ENCODE data around the gene MRPS27. TPM values are rescaled to one million over a fixed set of nuclear protein-coding genes. Genes with fewer than 3 reads are reported as not detected.
A peak's percentile ranks its signal among the peaks of the same experiment; 100 is the strongest.

Gene MRPS27
- total RNA-seq, 1 donor: 83.6 TPM

DNA sequence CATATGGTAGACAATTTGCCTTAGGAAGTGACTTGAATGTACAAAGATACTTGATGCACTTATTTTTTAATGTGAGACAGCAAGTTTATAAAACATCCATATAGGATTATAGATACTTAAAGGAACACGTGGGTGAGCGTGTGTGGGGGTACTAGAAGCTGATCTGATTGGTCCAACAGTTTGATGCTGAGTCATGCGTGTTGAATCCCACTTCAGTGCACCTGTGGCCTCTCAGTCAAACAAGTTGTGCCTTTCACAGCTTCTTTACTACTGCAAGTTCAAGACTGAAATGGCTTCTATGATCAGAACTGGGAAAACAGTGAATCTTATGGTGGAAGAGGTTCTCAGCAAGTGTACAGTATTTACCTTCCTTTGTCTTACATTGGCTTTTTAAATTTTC, 113.9 kb downstream of the MRPS27 start:
- no peak overlapping the region for H3K4me3 ChIP-seq (ENCODE audit: low read depth, low read length)
- no peak for TF ChIP-seq CTCF (IDR thresholded peaks at IDR 0.05; ENCODE audit: insufficient read depth, low read length)
- no peak for DNase-seq (ENCODE audit: low read depth)

DNA sequence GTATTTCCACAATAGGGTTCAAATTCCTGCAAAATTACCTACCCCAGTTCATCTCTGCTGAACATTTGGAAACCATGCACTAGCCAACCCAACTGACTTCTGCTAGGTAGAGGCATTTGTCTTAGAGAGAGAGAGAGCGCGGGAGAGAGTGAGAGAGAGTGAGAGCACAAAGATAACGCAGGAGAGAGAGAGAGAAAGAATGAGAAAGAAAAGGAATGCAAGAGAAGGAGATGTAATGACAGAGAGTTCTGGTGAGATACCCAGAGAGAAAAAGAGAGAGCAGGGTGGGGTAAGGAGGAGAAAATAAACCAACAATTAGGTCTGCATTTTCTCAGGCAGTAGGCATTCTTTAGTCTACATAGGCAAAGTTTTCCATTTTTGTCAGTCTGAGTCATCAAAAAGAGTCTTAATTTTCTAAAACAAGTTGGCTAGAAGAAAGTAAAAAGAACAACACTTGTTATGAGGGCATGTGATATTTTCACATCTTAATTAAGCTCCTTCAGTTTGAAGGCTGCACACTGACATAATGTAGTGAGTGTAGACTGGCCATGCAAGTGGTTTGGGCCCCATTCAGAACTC, 114.5 kb downstream of the MRPS27 start:
- DNase-seq (ENCODE audit: low read depth): peak; percentile 32
- no peak overlapping the region for H3K4me3 ChIP-seq (ENCODE audit: low read depth, low read length)
- no peak for TF ChIP-seq CTCF (IDR thresholded peaks at IDR 0.05; ENCODE audit: insufficient read depth, low read length)

DNA sequence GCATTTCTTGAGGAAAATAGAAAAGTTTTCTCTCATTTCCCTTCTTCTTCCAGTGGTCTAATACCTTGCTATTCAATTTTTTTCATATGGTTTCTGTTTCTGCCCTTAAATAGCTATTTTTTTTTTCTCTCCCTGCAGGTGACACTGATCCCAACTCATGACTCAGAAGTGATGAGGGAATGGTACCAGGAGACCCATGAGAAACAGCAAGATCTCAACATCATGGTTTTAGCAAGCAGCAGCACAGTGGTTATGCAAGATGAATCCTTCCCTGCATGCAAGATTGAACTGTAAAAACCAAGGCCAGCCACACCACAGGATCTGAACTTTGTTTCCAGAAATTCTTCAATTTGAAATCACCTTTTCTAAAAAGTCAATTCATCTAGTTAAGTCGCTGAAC, 115.1 kb downstream of the MRPS27 start:
- TF ChIP-seq CTCF (IDR thresholded peaks at IDR 0.05; ENCODE audit: insufficient read depth, low read length): no peak
- H3K4me3 ChIP-seq (ENCODE audit: low read depth, low read length): no peak overlapping the region
- DNase-seq (ENCODE audit: low read depth): no peak

DNA sequence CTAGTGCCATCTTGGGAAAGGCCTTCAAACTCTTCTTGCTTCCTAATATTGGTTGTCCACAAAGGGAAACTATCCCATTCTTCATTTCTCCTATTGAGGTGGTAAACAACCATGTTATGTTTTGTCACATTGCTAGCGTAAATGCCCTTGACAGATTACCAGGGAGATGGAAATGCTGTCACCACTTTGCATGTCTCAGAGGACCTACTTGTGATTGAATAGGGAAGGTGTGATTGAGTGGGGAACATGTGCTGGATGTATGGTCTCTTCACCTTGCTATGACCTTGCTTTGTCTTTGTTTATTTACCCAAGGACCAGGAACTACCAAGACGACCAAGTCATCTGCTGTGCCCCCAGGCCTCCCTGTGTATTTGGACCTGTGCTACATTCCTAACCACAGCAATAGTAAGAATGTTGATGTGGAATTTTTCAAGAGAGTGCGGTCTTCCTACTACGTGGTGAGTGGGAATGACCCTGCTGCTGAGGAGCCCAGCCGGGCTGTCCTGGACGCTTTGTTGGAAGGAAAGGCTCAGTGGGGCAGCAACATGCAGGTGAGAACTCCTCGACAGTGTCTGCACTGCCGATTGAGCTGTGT, 116.7 kb downstream of the MRPS27 start:
- no peak for TF ChIP-seq CTCF (IDR thresholded peaks at IDR 0.05; ENCODE audit: insufficient read depth, low read length)
- no peak overlapping the region for H3K4me3 ChIP-seq (ENCODE audit: low read depth, low read length)
- no peak for DNase-seq (ENCODE audit: low read depth)

GRCh38 chr5:72202331-72202825, 117.7 kb downstream of the MRPS27 start:
- no peak for TF ChIP-seq CTCF (IDR thresholded peaks at IDR 0.05; ENCODE audit: insufficient read depth, low read length)
- DNase-seq (ENCODE audit: low read depth): no peak
- H3K4me3 ChIP-seq (ENCODE audit: low read depth, low read length): no peak overlapping the region

GRCh38 chr5:72199681-72200080, 120.4 kb downstream of the MRPS27 start:
- no peak for TF ChIP-seq CTCF (IDR thresholded peaks at IDR 0.05; ENCODE audit: insufficient read depth, low read length)
- no peak overlapping the region for H3K4me3 ChIP-seq (ENCODE audit: low read depth, low read length)
- DNase-seq (ENCODE audit: low read depth): no peak

Measured in fibroblast of the aortic adventitia (primary cell).